BJ (cell line): ENCODE measurements around the gene KRTAP5-7. TPM values are rescaled to one million over a fixed set of nuclear protein-coding genes. Genes with fewer than 3 reads are reported as not detected.

Experiments used
- CTCF ChIA-PET: fragments of 350-600 bp; formaldehyde crosslinking; extraction: SDS; loops from one replicate; lab custom pipeline; 2021; ENCODE audit warnings: antibody characterized with exemption, inconsistent platforms; lab: Yijun Ruan, JAX
- POLR2A ChIA-PET: fragments of 300-600 bp; sonication (Branson Sonifier 250); formaldehyde crosslinking; extraction: SDS; loops from one replicate; lab custom pipeline; 2021; ENCODE audit warnings: antibody characterized with exemption; lab: Charles Lee
- DNase-seq: peaks from one replicate; pipeline ENCODE4 v3.0.0-alpha.2; 2011; ENCODE audit warnings: low read depth
- H3K27me3 ChIP-seq: 2 replicates; pipeline ENCODE4 v1.6.0; 2011; ENCODE audit warnings: low read length; ENCODE audit not compliant: control insufficient read depth, insufficient read depth
- H3K36me3 ChIP-seq: 2 replicates; pipeline ENCODE4 v1.5.1; 2011; ENCODE audit warnings: low read length; ENCODE audit not compliant: control insufficient read depth, insufficient read depth
- H3K4me3 ChIP-seq: 2 replicates; pipeline ENCODE4 v1.5.1; 2011; ENCODE audit warnings: low read depth, mild to moderate bottlenecking, control low read depth, low read length
- polyA plus RNA-seq: library from polyadenylated mRNA; depleted of rRNA; stranded (reverse); fragments of >200 nt; gene quantifications from 2 replicates; pipeline ENCODE4 v1.2.3, GENCODE V29; 2011
- TF ChIP-seq, protein P1 (sequence below): IDR thresholded peaks from 2 replicates; pipeline ENCODE4 v1.5.1; 2011; ENCODE audit warnings: low read depth, mild to moderate bottlenecking, control low read depth, inconsistent platforms, low read length, moderate library complexity; ENCODE audit not compliant: insufficient read depth

KRTAP5-7 gene
- polyA plus RNA-seq, 1 experiment = not detected

DNA sequence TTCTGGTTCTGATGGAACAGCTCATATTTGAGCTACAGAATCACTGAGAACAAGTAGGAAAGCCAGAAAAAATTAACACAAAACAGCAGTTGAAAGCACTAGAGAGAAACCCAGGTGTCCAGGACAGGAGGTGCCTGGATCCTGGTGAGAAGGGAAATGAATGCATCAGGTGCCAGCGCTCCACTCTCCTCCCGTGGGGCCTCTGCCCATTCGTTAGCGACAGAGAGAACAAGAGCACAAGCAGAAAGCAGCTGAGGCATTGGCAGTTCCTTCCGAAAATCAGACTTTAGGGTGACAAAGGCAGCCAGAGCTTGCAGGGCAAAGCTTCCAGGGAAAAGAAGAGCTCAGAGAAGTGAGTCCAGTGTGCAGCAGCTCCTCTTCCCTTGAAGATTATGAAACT, 20.0 kb upstream of the KRTAP5-7 start:
- ChIA-PET CTCF (no interaction called here), POLR2A (no interaction called here)
- no peak for DNase-seq
- peaks cover 1% of the 10 kb centered on the region; the same call in 1 of the 2 replicates for H3K36me3 ChIP-seq
- H3K27me3 ChIP-seq = no peaks in the 10 kb centered on the region
- TF ChIP-seq, protein P1, sequence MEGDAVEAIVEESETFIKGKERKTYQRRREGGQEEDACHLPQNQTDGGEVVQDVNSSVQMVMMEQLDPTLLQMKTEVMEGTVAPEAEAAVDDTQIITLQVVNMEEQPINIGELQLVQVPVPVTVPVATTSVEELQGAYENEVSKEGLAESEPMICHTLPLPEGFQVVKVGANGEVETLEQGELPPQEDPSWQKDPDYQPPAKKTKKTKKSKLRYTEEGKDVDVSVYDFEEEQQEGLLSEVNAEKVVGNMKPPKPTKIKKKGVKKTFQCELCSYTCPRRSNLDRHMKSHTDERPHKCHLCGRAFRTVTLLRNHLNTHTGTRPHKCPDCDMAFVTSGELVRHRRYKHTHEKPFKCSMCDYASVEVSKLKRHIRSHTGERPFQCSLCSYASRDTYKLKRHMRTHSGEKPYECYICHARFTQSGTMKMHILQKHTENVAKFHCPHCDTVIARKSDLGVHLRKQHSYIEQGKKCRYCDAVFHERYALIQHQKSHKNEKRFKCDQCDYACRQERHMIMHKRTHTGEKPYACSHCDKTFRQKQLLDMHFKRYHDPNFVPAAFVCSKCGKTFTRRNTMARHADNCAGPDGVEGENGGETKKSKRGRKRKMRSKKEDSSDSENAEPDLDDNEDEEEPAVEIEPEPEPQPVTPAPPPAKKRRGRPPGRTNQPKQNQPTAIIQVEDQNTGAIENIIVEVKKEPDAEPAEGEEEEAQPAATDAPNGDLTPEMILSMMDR = no peak
- no peak overlapping the region for H3K4me3 ChIP-seq

DNA sequence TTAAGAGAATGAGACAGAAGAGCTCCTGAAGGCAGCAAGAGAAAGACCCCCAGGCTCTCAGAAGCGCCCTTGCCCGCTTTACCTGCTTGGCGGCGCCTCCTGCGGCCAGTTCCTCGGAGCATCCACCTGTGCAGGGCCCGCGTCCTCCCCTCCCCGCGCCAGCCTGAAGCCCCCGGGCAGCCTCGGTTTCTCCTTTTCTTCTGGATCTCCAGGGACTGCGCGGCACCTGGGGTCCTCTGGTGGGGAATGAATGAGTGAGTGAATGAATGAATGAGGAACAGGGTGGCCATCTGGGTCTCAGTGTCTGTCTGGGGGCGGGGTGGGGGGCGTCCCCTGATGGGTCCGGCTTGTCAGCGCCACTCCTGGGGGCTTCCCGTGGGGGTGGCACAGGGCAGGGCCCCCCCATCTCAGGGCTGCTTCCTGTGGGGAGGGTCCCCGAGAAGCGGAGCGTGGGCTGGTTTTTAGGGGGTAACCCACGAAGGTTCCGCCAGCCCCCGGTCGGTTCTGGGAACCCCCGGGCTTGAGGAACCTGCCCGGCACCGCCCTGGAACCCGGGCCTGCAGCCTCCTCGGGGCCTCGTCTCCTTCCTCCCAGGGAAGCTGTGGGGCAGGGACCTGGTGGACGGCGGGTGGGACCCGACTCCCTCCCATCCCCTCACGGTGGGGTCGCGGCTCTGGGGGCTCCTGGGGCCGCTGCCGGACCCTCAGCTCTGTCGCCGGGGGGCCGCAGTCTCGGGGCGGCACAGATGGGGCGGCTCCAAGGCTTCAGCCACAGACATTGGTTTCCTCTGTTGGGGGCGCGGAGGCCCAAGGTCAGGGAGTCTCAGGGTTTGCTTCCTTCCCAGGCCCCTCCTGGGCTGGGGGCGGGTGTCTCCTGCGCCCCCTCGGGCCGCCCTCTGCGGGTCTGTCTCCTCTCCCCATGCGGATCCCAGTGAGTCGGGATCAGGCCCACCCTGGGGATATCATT, 8.3 kb upstream of the KRTAP5-7 start:
- no peaks in the 10 kb centered on the region for H3K36me3 ChIP-seq
- ChIA-PET POLR2A (no interaction called here), CTCF (no interaction called here)
- H3K4me3 ChIP-seq = no peak overlapping the region
- no peak for DNase-seq
- TF ChIP-seq, protein P1 = no peak
- H3K27me3 ChIP-seq = no peaks in the 10 kb centered on the region

DNA sequence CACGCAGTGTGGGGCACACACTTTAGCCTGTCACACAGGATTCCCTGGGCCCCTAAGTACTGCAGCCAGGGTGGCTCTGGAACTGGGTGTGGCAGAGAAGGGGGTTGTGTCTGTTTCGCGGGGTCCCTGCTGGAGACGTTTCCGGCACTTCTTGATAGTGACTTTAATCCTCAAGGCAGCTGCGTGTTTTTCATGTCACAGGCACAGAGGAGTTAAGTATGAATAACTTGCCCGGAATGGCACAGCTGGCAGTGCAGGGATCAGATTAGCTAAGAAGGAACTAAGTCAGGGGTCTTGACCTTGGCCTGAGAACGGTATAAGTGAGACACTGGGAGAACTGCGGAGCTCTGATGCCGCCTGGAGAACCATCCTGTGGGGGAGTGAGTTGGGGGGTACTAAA, 7.5 kb upstream of the KRTAP5-7 start:
- DNase-seq = no peak
- ChIA-PET CTCF (interaction anchor here (1.4 kb wide), 1 partner anchor 56 kb away, joined by 3 read pairs; no protein-coding TSS in a partner anchor), POLR2A (no interaction called here)
- H3K36me3 ChIP-seq = no peaks in the 10 kb centered on the region
- TF ChIP-seq, protein P1 = no peak
- H3K27me3 ChIP-seq = no peaks in the 10 kb centered on the region
- no peak overlapping the region for H3K4me3 ChIP-seq

DNA sequence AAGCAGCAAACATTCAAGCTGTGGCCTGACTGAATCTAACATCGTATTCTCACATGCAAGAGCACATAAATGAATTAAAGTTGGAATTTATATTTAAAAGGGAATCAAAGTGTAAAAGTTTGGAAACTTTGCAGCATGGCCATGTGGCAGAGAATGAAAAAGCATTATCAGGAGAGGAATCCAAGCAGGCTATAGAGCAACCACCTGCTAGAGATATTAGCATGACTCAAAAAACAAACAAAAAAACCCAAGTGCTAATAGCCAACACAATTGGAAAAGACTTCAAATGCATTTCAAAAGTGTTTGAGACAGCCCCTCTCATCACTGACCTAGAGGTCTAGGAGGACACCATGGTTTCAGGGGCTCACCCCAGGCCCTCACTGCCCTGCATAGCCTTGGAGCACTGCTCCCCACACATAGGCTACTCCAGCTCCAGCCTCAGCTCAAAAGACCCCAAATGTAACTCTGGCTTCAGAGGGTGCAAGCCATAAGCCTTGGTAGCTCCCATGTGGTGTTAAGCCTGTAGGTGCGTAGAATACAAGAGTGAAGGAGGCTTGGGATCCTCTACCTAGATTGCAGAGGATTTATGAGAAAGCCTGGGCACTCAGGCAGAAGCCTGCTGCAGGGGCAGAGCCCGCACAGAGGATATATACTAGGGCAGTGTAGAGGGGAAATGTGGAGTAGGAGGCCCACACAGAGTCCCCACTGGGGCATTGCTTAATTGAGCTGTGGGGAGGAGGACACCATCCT, 1.7 kb upstream of the KRTAP5-7 start:
- CTCF ChIA-PET = interaction anchor here (1.0 kb wide), 1 partner anchor 17 kb away, joined by 4 read pairs; no protein-coding TSS in a partner anchor
- no peaks in the 10 kb centered on the region for H3K36me3 ChIP-seq
- POLR2A ChIA-PET = no interaction called here
- H3K27me3 ChIP-seq = no peaks in the 10 kb centered on the region; the same call in 1 of the 2 replicates
- TF ChIP-seq, protein P1 = no peak
- H3K4me3 ChIP-seq = no peak overlapping the region
- DNase-seq = no peak
